NCI-H2107 (cell line): ENCODE measurements around the gene ZNF319.
"Not testable (repeated sequence)": the region's sequence is repeated elsewhere in the genome, so short reads cannot be mapped to it uniquely, and the experiment has no call there.

Experiments used
- DNase-seq: peaks from one replicate; lab custom pipeline; 2025; lab: John Stamatoyannopoulos, UW

The ZNF319 gene

GRCh38 chr16:57997528-57998265 is 2.8 kb downstream of the ZNF319 start:
- no peak for DNase-seq

- no peak for DNase-seq
Observed at GRCh38 chr16:57997176-57997527, 3.3 kb downstream of the ZNF319 start.

GRCh38 chr16:57996406-57997175 is 3.9 kb downstream of the ZNF319 start:
- DNase-seq: no peak

GRCh38 chr16:57995721-57996405 is 4.6 kb downstream of the ZNF319 start:
- DNase-seq: no peak

GRCh38 chr16:57994778-57995177 is 5.7 kb downstream of the ZNF319 start:
- DNase-seq: no peak

- DNase-seq: no peak
Observed at GRCh38 chr16:57994361-57994760, 6.1 kb downstream of the ZNF319 start.

GRCh38 chr16:57993897-57994296 is 6.6 kb downstream of the ZNF319 start:
- no peak for DNase-seq

GRCh38 chr16:57993438-57993837 is 7.0 kb downstream of the ZNF319 start:
- no peak for DNase-seq

GRCh38 chr16:57992084-57992483 is 8.4 kb downstream of the ZNF319 start:
- DNase-seq: no peak

GRCh38 chr16:57991551-57992059 is 8.9 kb downstream of the ZNF319 start:
- DNase-seq: no peak

GRCh38 chr16:57988929-57989328 is 11.5 kb downstream of the ZNF319 start:
- no peak for DNase-seq

- no peak for DNase-seq
Observed at GRCh38 chr16:57987441-57988177, 12.9 kb downstream of the ZNF319 start.

- no peak for DNase-seq
Observed at GRCh38 chr16:57986196-57986595, 14.3 kb downstream of the ZNF319 start.

- DNase-seq: no peak
Observed at GRCh38 chr16:57985204-57986181, 15.0 kb downstream of the ZNF319 start.

GRCh38 chr16:57984443-57985203 is 15.8 kb downstream of the ZNF319 start:
- DNase-seq: no peak

- DNase-seq: no peak
Observed at GRCh38 chr16:57982385-57982784, 18.1 kb downstream of the ZNF319 start.

GRCh38 chr16:57981636-57982035 is 18.8 kb downstream of the ZNF319 start:
- DNase-seq: no peak

- no peak for DNase-seq
Observed at GRCh38 chr16:57979006-57979585, 21.4 kb downstream of the ZNF319 start.

GRCh38 chr16:57978070-57978465 is 22.4 kb downstream of the ZNF319 start:
- DNase-seq: not testable (repeated sequence)
